Spleen (tissue), 7 donors: Measurements from ENCODE around the gene PPP1R1B.

Experiments used
- POLR2A ChIP-seq, 3 donors: fragments of 450-650 bp; IDR thresholded peaks; one replicate each; pipeline ENCODE4 v1.5.1; 2017; ENCODE audit warnings: antibody characterized with exemption in 3 of 3, mild to moderate bottlenecking in 1 of 3
- TF ChIP-seq, protein P1 (sequence below), 11 experiments: fragments of 200-600 bp in 7 of 11; fragments of 450-650 bp in 4 of 11; sonication (generic) in 4 of 11; IDR thresholded peaks in 8 of 11; conservative IDR thresholded peaks in 3 of 11; 1 replicate in 7 of 11; 2 replicates in 4 of 11; pipeline versions ENCODE4 v1.4.0 to v1.8.0; 2016 to 2021; ENCODE audit warnings: antibody characterized with exemption in 11 of 11, inconsistent platforms in 4 of 11, mild to moderate bottlenecking in 1 of 11
- donor health status: DM: no; HTN: no; CAD: no; lungs with moderate emphysema.
- donor health status: DM: no; HTN: no; CAD: no.
- donor health status: DM: no; HTN: no; CAD: no.

GRCh38 chr17:39663688-39664580, 37.2 kb downstream of the PPP1R1B start:
- no peak for TF ChIP-seq POLR2A (IDR thresholded peaks at IDR 0.05)
- TF ChIP-seq, protein P1, sequence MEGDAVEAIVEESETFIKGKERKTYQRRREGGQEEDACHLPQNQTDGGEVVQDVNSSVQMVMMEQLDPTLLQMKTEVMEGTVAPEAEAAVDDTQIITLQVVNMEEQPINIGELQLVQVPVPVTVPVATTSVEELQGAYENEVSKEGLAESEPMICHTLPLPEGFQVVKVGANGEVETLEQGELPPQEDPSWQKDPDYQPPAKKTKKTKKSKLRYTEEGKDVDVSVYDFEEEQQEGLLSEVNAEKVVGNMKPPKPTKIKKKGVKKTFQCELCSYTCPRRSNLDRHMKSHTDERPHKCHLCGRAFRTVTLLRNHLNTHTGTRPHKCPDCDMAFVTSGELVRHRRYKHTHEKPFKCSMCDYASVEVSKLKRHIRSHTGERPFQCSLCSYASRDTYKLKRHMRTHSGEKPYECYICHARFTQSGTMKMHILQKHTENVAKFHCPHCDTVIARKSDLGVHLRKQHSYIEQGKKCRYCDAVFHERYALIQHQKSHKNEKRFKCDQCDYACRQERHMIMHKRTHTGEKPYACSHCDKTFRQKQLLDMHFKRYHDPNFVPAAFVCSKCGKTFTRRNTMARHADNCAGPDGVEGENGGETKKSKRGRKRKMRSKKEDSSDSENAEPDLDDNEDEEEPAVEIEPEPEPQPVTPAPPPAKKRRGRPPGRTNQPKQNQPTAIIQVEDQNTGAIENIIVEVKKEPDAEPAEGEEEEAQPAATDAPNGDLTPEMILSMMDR (IDR thresholded peaks at IDR 0.05 in 8 of 11, conservative IDR thresholded peaks at IDR 0.05 in 3 of 11) = no peak
